Prostate gland (tissue), 2 donors: ENCODE data around the gene GOLGA7B. TPM values are rescaled to one million over a fixed set of nuclear protein-coding genes. Genes with fewer than 3 reads are reported as not detected.

ENCODE experiments used
- DNase-seq: peaks from one replicate; pipeline ENCODE4 v3.0.0-alpha.2; 2019; ENCODE audit warnings: low spot score
- H3K27ac ChIP-seq, 2 donors: fragments of 200-600 bp; sonication (generic); 2 replicates each; pipeline ENCODE4 v1.5.1; 2017 to 2019
- H3K27me3 ChIP-seq: fragments of 200-600 bp; sonication (generic); replicated peaks from 2 replicates; pipeline ENCODE4 v1.5.1; 2019; ENCODE audit not compliant: insufficient read depth
- H3K36me3 ChIP-seq, 2 donors: fragments of 200-600 bp; sonication (generic); 1 replicate in 1 of 2; 2 replicates in 1 of 2; pipeline versions ENCODE4 v1.5.1 to v1.8.1; 2017 to 2019
- H3K4me1 ChIP-seq: fragments of 200-600 bp; sonication (generic); replicated peaks from 2 replicates; pipeline ENCODE4 v1.5.1; 2019
- H3K4me3 ChIP-seq, 2 donors: fragments of 200-600 bp; sonication (generic); 2 replicates each; pipeline ENCODE4 v1.5.1; 2017 to 2019
- H3K9me3 ChIP-seq: fragments of 200-600 bp; sonication (generic); 2 replicates; pipeline ENCODE4 v1.5.1; 2017
- POLR2A ChIP-seq: fragments of 450-650 bp; IDR thresholded peaks from one replicate; pipeline ENCODE4 v1.6.1; 2016; ENCODE audit warnings: antibody characterized with exemption, mild to moderate bottlenecking
- POLR2AphosphoS5 ChIP-seq: sonication (generic); formaldehyde crosslinking; IDR thresholded peaks from one replicate; pipeline ENCODE4 v1.6.1; 2017; ENCODE audit warnings: antibody characterized with exemption
- WGBS: methylation state at CpG from one replicate; pipeline ENCODE4 v1.1.5; 2018; 5-methylcytosine and 5-hydroxymethylcytosine counted together
- intact Hi-C: fragments of 100-400 bp; cut with DNase I; formaldehyde crosslinking; loops from one replicate; pipeline ENCODE4 v1.14.2; 2022
- total RNA-seq, 2 donors: library from RNA; depleted of rRNA; stranded (reverse); fragments of >200 nt; gene quantifications; one replicate each; pipeline ENCODE4 v1.1.0, GENCODE V29; 2016
- TF ChIP-seq, protein P1 (sequence below), 4 experiments: fragments of 200-600 bp in 2 of 4; fragments of 450-650 bp in 2 of 4; sonication (generic) in 2 of 4; IDR thresholded peaks; 1 replicate in 3 of 4; 2 replicates in 1 of 4; pipeline ENCODE4 v1.5.1; 2016 to 2019; ENCODE audit warnings: antibody characterized with exemption in 4 of 4, mild to moderate bottlenecking in 2 of 4, moderate library complexity in 2 of 4

Gene GOLGA7B
- total RNA-seq, 2 donors from 2014 or later, result 0.23 TPM

- intact Hi-C loops, result no loop called here
Measured at GRCh38 chr10:97896756-97897358, 47.2 kb downstream of the GOLGA7B start.

DNA sequence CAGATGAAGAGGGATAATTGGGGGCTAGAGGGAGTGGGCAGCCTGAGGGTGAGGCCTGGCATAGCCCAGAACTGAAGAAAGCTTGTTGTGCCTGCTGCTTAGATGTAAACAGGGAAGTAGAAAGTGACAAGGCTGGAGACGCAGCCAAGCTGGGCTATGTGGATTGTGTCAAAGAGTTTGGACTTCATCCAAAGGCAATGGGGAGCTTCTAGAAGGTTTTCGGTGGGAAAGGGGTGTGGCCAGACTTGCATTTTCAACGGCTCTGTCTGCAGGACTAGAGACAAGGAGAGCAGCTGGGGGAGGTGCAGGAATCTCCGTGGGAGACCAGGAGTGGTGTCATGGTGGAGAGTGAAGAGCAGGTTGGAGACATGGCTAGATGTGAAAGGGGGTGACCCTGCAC lies 48.8 kb downstream of the GOLGA7B start:
- Histone ChIP-seq H3K36me3 (no peaks in the 10 kb centered on the region), H3K9me3 (no peaks in the 10 kb centered on the region), H3K4me3 (no peak overlapping the region), H3K4me1 (no peaks in the 10 kb centered on the region), H3K27me3 (no peaks in the 10 kb centered on the region), H3K27ac (no peak overlapping the region)
- DNase-seq, result no peak
- TF ChIP-seq POLR2A, result no peak
- TF ChIP-seq, protein P1, sequence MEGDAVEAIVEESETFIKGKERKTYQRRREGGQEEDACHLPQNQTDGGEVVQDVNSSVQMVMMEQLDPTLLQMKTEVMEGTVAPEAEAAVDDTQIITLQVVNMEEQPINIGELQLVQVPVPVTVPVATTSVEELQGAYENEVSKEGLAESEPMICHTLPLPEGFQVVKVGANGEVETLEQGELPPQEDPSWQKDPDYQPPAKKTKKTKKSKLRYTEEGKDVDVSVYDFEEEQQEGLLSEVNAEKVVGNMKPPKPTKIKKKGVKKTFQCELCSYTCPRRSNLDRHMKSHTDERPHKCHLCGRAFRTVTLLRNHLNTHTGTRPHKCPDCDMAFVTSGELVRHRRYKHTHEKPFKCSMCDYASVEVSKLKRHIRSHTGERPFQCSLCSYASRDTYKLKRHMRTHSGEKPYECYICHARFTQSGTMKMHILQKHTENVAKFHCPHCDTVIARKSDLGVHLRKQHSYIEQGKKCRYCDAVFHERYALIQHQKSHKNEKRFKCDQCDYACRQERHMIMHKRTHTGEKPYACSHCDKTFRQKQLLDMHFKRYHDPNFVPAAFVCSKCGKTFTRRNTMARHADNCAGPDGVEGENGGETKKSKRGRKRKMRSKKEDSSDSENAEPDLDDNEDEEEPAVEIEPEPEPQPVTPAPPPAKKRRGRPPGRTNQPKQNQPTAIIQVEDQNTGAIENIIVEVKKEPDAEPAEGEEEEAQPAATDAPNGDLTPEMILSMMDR (IDR thresholded peaks at IDR 0.05), result no peak
- TF ChIP-seq POLR2AphosphoS5, result no peak
- WGBS, result 13% methylated on average over 4 of the region's 4 CpGs
- intact Hi-C loops, result no loop called here

More at GRCh38 chr10:97896756-97897358, 47.2 kb downstream of the GOLGA7B start:
- TF ChIP-seq POLR2AphosphoS5 (no peak), POLR2A (no peak)
- TF ChIP-seq, protein P1 (IDR thresholded peaks at IDR 0.05), result no peak
- no peaks in the 10 kb centered on the region for H3K9me3 ChIP-seq
- no peaks in the 10 kb centered on the region for H3K27me3 ChIP-seq
- DNase-seq, result no peak
- 90% methylated on average over 13 of the region's 13 CpGs for WGBS
- no peaks in the 10 kb centered on the region for H3K4me1 ChIP-seq
- H3K36me3 ChIP-seq, result no peaks in the 10 kb centered on the region
- H3K27ac ChIP-seq, result no peak overlapping the region
- no peak overlapping the region for H3K4me3 ChIP-seq

DNA sequence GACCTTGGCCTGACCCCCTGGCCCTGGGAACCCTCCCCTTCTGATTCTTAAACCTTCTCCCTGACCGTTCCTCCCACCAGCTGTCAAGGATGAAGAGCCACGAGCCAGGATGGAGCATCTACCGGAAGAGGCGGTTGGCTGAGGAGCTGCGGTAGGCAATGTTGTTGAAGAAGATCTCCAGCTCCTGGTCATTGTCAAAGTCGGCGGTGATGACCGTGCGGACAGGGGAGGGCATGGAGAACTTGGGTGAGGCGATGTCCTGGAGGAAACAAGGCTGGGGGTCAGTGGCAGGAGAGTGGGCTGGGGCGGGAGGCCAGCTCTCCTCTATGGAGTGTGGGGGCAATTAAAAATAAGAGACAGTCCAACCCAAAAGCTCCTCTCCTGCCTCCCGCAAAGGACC lies 51.7 kb downstream of the GOLGA7B start:
- no peaks in the 10 kb centered on the region for H3K27me3 ChIP-seq
- intact Hi-C loops, result no loop called here
- 96% methylated on average over 12 of the region's 12 CpGs for WGBS
- TF ChIP-seq POLR2AphosphoS5, result no peak
- no peak for TF ChIP-seq POLR2A
- TF ChIP-seq, protein P1 (IDR thresholded peaks at IDR 0.05), result no peak
- no peak for DNase-seq
- H3K27ac ChIP-seq, result no peak overlapping the region
- H3K4me1 ChIP-seq, result no peaks in the 10 kb centered on the region
- no peak overlapping the region for H3K4me3 ChIP-seq
- H3K9me3 ChIP-seq, result no peaks in the 10 kb centered on the region
- no peaks in the 10 kb centered on the region for H3K36me3 ChIP-seq

- 56% methylated on average over 9 of the region's 9 CpGs for WGBS
- H3K36me3 ChIP-seq, result no peaks in the 10 kb centered on the region
- H3K4me3 ChIP-seq, result no peak overlapping the region
- no peak for DNase-seq
- H3K9me3 ChIP-seq, result no peaks in the 10 kb centered on the region
- no peaks in the 10 kb centered on the region for H3K27me3 ChIP-seq
- H3K4me1 ChIP-seq, result no peaks in the 10 kb centered on the region
- intact Hi-C loops, result no loop called here
- H3K27ac ChIP-seq, result no peak overlapping the region
- TF ChIP-seq POLR2A, result no peak
- no peak for TF ChIP-seq POLR2AphosphoS5
- TF ChIP-seq, protein P1 (IDR thresholded peaks at IDR 0.05), result no peak
Measured at GRCh38 chr10:97903128-97904017, 53.7 kb downstream of the GOLGA7B start.

DNA sequence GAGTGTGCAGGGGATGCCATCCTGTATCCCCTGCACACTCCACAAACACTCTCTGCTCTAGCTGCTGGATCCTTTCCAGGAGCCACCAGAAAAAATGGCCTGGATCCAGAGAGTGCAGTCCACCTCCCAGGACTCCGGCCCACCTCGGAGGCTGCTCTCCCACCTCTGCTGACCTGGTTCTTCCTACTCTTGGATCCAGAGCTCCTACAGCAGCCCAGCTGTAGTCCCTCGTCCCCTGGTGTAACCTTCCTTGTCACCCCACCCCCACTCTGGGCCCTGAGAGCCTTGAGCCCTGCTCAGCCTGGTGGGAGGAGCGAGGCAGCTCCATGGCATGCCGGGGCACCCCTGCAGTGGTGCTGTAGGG lies 54.4 kb downstream of the GOLGA7B start:
- Histone ChIP-seq H3K36me3 (no peaks in the 10 kb centered on the region), H3K27ac (no peak overlapping the region), H3K4me3 (no peak overlapping the region), H3K9me3 (no peaks in the 10 kb centered on the region), H3K4me1 (no peaks in the 10 kb centered on the region), H3K27me3 (no peaks in the 10 kb centered on the region)
- TF ChIP-seq, protein P1 (IDR thresholded peaks at IDR 0.05), result no peak
- TF ChIP-seq POLR2AphosphoS5 (no peak), POLR2A (no peak)
- no peak for DNase-seq
- 63% methylated on average over 5 of the region's 5 CpGs for WGBS
- intact Hi-C loops, result no loop called here
